ENCODE data around the gene TKTL1.
A peak's percentile ranks its signal among the peaks of the same experiment; 100 is the strongest.

TKTL1 gene

GRCh38 chrX:154369449-154370299, 74.1 kb downstream of the TKTL1 start:
- H3K4me3 ChIP-seq (ENCODE audit: control insufficient read depth, low read depth, low read length): peak overlapping the region; percentile 72
- peak; percentile 92 for DNase-seq (ENCODE audit: low read depth)
- TF ChIP-seq, protein P1, sequence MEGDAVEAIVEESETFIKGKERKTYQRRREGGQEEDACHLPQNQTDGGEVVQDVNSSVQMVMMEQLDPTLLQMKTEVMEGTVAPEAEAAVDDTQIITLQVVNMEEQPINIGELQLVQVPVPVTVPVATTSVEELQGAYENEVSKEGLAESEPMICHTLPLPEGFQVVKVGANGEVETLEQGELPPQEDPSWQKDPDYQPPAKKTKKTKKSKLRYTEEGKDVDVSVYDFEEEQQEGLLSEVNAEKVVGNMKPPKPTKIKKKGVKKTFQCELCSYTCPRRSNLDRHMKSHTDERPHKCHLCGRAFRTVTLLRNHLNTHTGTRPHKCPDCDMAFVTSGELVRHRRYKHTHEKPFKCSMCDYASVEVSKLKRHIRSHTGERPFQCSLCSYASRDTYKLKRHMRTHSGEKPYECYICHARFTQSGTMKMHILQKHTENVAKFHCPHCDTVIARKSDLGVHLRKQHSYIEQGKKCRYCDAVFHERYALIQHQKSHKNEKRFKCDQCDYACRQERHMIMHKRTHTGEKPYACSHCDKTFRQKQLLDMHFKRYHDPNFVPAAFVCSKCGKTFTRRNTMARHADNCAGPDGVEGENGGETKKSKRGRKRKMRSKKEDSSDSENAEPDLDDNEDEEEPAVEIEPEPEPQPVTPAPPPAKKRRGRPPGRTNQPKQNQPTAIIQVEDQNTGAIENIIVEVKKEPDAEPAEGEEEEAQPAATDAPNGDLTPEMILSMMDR (IDR thresholded peaks at IDR 0.05; ENCODE audit: control insufficient read depth, insufficient read depth, low read depth, low read length, missing control alignments): no peak

- TF ChIP-seq, protein P1 (IDR thresholded peaks at IDR 0.05; ENCODE audit: control insufficient read depth, insufficient read depth, low read depth, low read length, missing control alignments): no peak
- DNase-seq (ENCODE audit: low read depth): no peak
- H3K4me3 ChIP-seq (ENCODE audit: control insufficient read depth, low read depth, low read length): peak overlapping the region; percentile 72
These were observed 74.9 kb downstream of the TKTL1 start for GRCh38 chrX:154370300-154371016.

- H3K4me3 ChIP-seq (ENCODE audit: control insufficient read depth, low read depth, low read length): peak overlapping the region; percentile 72
- TF ChIP-seq, protein P1 (IDR thresholded peaks at IDR 0.05; ENCODE audit: control insufficient read depth, insufficient read depth, low read depth, low read length, missing control alignments): no peak
These were observed 75.6 kb downstream of the TKTL1 start for GRCh38 chrX:154371017-154371788.

DNA sequence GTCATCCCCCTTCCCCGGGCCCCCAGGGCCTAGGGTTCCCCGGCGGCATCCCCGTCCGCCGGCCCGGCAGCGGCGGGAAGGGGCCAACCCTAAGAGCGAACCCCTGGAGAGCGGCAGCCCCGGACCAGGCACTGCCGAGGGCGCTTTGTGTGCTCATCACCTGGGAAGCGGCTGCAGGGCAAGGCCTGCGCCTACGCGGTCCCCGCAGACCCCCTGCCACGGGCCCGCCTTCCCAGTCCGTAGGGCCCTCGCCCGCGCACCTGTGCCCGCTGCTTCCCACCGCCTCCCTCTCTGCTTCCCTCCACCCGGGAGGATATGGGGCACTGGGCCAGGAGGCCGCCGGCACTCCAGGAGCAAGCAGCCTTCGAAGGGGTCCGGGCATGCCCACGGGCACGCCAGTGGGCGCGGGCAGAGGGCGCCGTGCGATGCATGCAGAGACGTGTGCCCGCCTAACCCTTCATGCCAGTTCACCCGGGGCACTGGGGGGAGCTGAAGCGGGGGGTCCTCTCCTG, 76.2 kb downstream of the TKTL1 start:
- TF ChIP-seq, protein P1 (IDR thresholded peaks at IDR 0.05; ENCODE audit: control insufficient read depth, insufficient read depth, low read depth, low read length, missing control alignments): no peak
- peak overlapping the region; percentile 54 for H3K4me3 ChIP-seq (ENCODE audit: control insufficient read depth, low read depth, low read length)
- DNase-seq (ENCODE audit: low read depth): no peak

More at GRCh38 chrX:154371017-154371788, 75.6 kb downstream of the TKTL1 start:
- DNase-seq (ENCODE audit: low read depth): peak; percentile 76

DNA sequence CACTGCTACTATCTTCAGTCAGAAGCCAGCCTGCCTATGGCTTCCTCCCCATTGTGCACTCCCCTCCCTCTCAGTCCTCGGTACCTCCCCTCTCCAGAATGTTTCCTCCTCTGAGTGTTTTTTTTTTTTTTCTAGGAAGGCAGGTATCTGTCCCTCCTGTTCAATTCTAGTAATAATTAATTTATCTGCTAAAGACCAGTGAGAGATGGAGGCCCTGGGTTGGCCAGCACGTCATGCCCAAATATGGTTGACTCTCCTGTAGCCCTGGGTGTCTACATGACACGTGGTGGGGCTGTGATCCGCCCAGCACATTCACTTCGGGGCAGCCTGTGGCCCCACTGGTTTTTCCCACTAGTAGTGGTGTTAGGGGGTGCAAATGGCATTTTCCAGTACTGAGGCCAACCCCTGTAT, 77.0 kb downstream of the TKTL1 start:
- H3K4me3 ChIP-seq (ENCODE audit: control insufficient read depth, low read depth, low read length): no peak overlapping the region
- TF ChIP-seq, protein P1 (IDR thresholded peaks at IDR 0.05; ENCODE audit: control insufficient read depth, insufficient read depth, low read depth, low read length, missing control alignments): no peak
- DNase-seq (ENCODE audit: low read depth): no peak
